GM21529 (cell line): ENCODE measurements around the gene SYCP3.
"Not testable (repeated sequence)": the region's sequence is repeated elsewhere in the genome, so short reads cannot be mapped to it uniquely, and the experiment has no call there.

Experiments used
- ATAC-seq: cut with Tn5 transposase; IDR thresholded peaks from one replicate; pipeline ENCODE4 v1.9.1; 2021; ENCODE audit not compliant: unreplicated experiment

The SYCP3 gene

DNA sequence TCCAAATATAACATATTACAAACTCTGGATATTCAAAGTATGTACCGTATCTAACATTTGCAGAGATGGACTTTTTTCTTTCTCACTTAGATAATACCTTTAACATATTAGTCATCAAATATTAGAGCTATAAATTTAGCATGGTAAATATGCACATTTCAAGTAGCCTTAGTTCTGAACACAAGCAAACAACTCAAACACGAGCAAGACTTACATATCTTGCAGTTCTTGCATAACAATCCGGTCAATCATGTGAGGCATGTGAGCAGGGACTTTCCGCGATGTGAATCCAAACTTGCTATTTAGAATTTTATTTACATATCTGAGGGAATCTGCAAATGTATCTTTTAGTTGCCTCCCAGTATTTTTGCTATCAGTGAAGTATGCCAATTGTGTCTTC lies 22.1 kb upstream of the SYCP3 start:
- ATAC-seq: no peak

DNA sequence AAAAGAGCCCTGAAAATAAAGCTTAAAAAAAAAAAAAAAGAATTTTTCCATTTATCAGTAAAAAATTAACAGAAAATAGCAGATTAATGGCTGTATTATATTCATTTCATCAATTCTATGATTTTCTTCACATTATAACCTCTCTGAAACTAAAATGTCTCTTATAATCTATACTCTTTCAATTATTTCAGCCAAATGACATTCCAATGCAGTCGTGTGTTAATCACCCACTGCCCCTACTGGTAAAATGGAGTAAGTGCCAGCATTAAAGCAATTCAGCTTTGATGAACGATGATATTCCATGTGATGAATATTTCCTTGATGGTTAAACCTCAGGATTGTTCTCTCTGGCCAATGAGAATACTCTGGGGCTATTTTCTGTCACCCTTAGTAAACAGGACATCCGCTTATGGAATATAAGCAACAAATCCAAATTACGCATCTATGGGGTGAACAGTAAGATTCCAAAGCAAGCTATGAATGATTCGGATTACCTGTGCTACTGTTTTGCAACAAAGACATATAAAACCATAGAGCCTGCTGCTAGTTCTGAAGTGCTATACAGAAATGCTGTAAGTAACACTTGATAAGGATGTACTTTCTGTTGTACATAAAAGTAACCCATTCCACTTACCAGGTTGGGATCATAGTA lies 20.3 kb upstream of the SYCP3 start:
- ATAC-seq: peak; percentile 57

DNA sequence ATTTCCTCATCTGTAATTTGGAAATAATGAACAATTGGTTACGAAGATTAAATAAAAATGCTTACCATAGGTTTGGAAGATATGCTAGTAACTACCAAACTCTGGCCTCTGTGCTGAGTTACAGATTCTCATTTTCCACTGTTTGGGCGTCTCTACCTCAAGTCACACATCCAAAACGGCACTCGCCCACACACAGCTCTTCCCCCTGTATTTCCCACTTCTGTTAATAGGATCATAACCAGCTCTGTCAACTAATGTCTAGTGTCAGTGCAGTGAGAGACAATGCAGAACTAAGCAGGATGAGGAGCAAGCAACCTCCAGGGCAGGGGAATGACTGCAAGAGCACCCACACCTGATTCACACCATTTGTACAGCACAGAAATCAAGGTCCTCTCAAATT lies 10.9 kb upstream of the SYCP3 start:
- no peak for ATAC-seq

- ATAC-seq: no peak
These were observed 10.4 kb upstream of the SYCP3 start for GRCh38 chr12:101749657-101750056.

DNA sequence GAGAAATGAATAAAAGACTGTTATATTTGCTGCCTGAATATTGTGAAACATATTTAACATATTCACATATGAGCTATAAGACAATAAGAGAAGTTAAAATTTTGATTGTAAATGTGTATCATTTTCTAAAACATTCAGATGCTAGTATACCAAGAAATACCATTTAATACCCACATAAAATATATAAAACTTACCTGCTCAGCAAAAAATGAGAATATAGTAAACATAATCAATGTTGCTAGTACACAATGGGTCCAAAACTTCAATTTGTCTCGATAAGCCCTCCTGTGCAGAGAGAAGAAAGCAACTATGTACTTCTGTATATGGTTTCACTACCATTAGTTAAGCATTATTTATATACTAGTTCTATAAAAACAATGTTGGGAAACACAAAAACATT lies 9.6 kb upstream of the SYCP3 start:
- ATAC-seq: no peak

GRCh38 chr12:101747697-101748096 lies 8.4 kb upstream of the SYCP3 start:
- no peak for ATAC-seq

DNA sequence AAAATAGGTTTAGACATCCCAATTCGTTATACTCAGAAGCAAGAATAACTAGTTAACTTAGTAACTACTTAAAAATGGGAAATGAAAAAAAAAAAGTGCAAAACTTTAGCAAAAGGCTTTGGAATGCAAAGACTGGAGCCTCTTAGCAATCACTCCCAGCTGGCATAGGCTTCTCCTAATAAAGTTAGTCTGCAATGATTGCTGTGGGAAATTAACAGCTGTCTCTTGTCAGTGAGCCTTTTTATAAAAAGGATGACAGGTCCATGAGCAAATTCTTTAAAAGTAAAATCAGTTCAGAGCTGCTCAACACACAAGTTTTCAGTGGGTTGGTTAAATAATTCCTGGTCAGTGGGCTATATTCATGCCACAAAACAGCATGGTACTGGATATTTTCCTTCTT lies 7.4 kb upstream of the SYCP3 start:
- ATAC-seq: no peak

GRCh38 chr12:101746196-101746595 lies 6.9 kb upstream of the SYCP3 start:
- ATAC-seq: no peak

DNA sequence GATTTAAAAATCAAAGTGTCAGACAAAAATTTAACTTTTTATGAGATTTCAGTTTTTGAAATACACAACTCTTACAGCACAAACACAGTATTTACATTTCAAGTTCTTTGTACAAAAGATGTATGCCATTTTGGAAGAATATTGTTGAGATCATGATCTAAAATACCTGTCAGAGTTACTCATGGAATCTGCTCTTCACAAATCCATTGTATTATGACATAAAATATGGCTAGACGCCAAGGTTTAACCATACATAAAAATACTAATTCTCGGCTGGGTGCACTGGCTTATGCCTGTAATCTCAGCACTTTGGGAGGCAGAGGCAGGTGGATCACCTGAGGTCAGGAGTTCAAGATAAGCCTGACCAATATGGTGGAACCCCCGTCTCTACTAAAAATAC lies 6.2 kb upstream of the SYCP3 start:
- no peak for ATAC-seq

DNA sequence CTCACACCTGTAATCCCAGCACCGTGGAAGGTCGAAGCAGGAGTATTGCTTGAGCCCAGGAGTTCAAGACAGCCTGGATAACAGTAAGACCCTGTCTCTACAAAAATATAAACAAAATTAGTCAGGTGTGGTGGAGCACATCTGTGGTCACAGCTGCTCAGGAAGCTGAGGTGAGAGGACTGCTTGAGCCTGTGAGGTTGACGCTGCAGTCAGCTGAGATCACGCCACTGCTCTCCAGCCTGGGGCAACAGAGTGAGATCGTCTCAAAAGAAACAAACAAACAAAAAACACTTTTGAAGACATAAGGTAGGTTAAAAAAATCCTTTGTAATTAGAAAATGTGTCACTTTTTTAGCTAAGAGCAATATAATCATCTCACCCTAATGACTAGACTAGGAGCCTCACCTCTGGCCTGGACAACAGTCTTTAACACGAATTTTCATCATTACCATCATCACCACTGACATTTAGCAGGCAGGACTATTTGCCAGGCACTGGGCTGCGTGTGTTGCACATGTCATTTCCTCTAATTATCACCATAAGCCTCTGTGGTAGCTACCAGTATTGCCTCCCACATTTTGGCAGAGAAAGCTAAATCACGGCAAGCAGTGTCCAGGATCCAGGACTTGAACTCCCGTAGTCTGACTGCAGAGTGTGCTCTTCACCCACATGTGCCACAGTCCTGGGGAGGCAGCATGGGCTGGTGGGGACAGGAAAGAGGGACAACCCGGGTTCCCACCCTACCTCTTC lies 4.6 kb upstream of the SYCP3 start:
- peak; percentile 95 for ATAC-seq

- ATAC-seq: peak; percentile 2
These were observed 4.0 kb upstream of the SYCP3 start for GRCh38 chr12:101743242-101743641.

- no peak for ATAC-seq
These were observed 1.7 kb upstream of the SYCP3 start for GRCh38 chr12:101740980-101741379.

DNA sequence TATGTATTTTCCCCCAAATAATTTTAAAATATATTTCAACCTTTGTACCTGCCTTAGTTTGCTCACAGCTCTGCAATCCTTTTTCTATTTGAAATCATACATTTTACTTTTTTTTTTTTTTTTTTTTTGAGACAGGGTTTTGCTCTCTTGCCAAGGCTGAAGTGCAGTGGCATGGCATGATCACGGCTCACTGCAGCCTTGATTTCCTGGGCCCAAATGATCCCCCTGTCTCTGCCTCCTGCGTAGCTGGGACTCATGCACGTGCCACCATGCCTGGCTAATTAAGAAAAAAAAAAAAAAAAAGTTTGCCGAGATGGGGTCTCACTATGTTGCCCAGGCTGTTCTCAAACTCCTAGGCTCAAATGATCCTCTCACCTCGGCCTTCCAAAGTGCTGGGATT lies 1.3 kb upstream of the SYCP3 start:
- ATAC-seq: no peak

GRCh38 chr12:101737476-101737875 lies 1.8 kb downstream of the SYCP3 start:
- no peak for ATAC-seq

DNA sequence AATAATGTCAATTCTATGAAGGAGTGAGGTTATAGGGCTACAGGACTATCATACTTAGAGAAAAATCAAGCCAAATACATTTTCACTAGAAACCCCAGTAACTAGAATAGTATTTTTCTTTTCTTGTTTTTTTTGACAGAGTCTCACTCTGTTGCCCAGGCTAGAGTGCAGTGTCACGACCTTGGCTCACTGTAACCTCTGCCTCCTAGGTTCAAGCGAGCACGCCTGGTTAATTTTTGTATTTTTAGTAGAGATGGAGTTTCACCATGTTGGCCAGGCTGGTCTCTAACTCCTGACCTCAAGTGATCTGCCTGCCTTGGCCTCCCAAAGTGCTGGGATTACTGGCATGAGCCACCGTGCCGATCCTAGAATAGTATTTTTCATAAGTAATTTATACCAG lies 4.8 kb downstream of the SYCP3 start:
- not testable (repeated sequence) for ATAC-seq

DNA sequence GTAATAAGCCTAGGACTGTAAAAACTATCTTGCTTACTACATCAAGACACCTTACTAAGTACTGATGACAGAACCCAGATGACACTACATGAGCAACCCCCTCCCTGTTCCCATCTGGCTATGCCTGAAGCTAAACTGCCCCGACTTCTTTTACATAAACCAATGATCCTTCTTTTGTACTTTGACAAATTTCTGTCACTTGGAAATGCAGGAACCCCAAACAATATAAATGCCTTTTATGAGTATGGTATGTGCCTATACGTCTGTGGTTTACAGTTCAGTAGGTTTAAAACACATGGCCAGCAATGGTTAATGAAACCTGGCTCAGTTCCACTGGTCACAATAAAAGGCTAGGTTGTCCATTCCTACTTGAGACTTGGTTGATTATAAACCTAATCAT lies 6.1 kb downstream of the SYCP3 start:
- ATAC-seq: no peak

GRCh38 chr12:101732318-101732717 lies 6.9 kb downstream of the SYCP3 start:
- ATAC-seq: no peak

DNA sequence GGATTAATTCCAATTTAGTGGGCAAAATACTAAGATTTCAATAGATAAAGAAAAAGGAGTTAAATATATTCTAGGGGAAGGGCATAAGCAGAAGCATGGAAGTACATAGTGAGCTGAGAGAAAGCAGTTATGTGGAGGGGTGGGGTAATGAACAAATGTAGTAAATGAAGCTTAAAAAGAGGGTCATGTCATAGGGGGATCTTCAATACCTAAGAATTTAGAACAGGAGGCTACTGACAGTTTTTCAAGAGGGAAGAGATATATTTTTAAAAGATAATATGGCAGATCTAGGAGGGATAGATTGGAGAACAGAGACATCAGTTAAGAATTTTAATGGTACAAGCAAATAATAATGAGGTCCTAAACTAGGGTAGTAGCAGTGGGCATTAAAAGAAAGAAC lies 9.4 kb downstream of the SYCP3 start:
- no peak for ATAC-seq

DNA sequence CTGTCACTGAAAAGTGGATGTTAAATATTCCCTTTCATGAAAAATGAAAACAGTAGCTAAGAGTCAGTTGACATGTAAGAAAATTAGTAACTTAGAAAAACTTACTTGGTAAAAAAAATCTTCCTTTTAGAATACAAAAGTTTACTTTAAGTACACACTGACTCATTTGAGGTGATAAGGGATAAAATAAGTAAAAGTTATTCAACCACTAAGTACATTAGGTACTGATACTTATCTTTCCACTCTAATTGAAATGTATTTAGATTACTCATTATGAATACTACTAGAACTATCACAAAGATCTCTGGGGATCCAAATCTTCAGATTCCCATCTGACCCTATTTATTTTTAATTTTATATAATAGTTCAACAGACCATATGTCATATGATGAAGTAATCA lies 12.2 kb downstream of the SYCP3 start:
- ATAC-seq: no peak

GRCh38 chr12:101722392-101722791 lies 16.9 kb downstream of the SYCP3 start:
- no peak for ATAC-seq

GRCh38 chr12:101720118-101720517 lies 19.1 kb downstream of the SYCP3 start:
- ATAC-seq: no peak

DNA sequence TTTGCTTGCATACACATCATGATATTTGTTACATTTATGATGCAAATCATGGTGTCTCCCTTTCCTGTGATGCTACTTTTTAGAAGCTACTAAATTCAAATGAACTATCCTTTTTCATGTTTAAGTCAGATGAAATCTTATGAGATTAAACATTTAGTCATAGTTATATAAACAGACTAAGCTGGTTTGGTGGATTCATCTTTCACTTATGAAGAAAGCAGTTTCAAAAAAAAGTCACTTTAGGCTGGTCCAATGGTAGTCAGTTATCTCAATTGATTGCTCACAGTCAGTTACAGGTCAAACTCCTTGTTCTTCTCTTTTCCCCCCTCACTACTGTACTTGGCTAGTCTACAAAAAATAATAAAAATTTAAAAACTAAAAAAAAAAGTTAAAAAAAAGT lies 19.7 kb downstream of the SYCP3 start:
- ATAC-seq: no peak
